ENCODE measurements around the gene LRFN2. TPM values are rescaled to one million over a fixed set of nuclear protein-coding genes. Genes with fewer than 3 reads are reported as not detected.

Gene LRFN2
- total and polyA plus RNA-seq, 2 experiments from 2014 or later = 0.33 to 0.54 TPM

DNA sequence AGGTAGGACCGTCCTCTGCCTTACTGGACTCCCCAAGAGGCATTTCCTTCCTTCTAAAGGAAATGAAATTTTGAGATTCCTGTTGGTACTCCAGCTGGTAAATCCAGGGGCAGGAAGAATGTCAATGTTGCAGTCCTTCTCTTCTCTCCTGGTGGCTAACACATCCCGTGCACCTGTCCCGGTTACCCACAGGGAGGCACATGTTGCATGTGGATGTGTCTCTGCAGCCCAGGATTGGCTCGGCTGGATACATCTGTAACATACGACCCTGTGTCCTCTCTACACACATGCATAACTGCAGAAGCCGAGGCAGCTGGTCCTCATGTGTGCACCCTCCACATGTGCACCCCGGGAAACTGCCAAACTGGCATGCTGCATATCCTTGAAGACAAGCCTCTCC is 1.3 kb upstream of the LRFN2 start:
- H3K9me2 ChIP-seq (replicated peaks; ENCODE audit: insufficient read depth) = no peaks in the 10 kb centered on the region
- H2AFZ ChIP-seq = no peak overlapping the region
- TF ChIP-seq EZH2phosphoT487 (IDR thresholded peaks at IDR 0.05; ENCODE audit: low read depth, severe bottlenecking, unreplicated experiment) (no peak), EZH2 (IDR thresholded peaks at IDR 0.05; ENCODE audit: borderline replicate concordance) (no peak)
- TF ChIP-seq, protein P1, sequence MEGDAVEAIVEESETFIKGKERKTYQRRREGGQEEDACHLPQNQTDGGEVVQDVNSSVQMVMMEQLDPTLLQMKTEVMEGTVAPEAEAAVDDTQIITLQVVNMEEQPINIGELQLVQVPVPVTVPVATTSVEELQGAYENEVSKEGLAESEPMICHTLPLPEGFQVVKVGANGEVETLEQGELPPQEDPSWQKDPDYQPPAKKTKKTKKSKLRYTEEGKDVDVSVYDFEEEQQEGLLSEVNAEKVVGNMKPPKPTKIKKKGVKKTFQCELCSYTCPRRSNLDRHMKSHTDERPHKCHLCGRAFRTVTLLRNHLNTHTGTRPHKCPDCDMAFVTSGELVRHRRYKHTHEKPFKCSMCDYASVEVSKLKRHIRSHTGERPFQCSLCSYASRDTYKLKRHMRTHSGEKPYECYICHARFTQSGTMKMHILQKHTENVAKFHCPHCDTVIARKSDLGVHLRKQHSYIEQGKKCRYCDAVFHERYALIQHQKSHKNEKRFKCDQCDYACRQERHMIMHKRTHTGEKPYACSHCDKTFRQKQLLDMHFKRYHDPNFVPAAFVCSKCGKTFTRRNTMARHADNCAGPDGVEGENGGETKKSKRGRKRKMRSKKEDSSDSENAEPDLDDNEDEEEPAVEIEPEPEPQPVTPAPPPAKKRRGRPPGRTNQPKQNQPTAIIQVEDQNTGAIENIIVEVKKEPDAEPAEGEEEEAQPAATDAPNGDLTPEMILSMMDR (IDR thresholded peaks at IDR 0.05; ENCODE audit: poor library complexity) = no peak
- H3K4me2 ChIP-seq = no peak overlapping the region
- H3K4me3 ChIP-seq = no peak overlapping the region
- H3K9me3 ChIP-seq (ENCODE audit: low read depth) = no peaks in the 10 kb centered on the region
- no peaks in the 10 kb centered on the region for H4K20me1 ChIP-seq (ENCODE audit: insufficient read depth, poor library complexity, severe bottlenecking)
- no peaks in the 10 kb centered on the region for H3K4me1 ChIP-seq (ENCODE audit: insufficient read depth)
- no peak for DNase-seq (ENCODE audit: low spot score)
- WGBS (ENCODE audit: low lambda C conversion rate, missing lambda C conversion rate) = 81% methylated on average over 7 of the region's 7 CpGs
- peaks cover 70% of the 10 kb centered on the region for H3K27me3 ChIP-seq
- no peaks in the 10 kb centered on the region for H3K36me3 ChIP-seq (replicated peaks; ENCODE audit: insufficient read depth, low read depth)
- no peak overlapping the region for H3K27ac ChIP-seq
- no peaks in the 10 kb centered on the region for H3K79me2 ChIP-seq

DNA sequence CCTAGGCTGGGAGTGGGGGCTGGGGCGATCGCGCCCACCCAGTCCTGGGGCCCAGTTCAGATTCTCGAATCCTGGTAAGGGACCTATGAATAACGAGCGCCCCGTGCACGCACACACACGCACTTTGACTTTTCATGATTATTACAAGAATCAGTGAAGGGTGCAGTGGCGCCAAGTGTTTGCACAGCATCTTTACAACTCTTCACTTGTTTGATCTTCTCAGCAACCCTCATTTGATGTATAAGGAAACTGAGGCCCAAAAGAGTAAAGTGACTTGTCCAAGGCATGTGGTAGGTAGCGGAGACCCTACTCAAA is 863 bp upstream of the LRFN2 start:
- no peak overlapping the region for H3K27ac ChIP-seq
- no peak for TF ChIP-seq EZH2 (IDR thresholded peaks at IDR 0.05; ENCODE audit: borderline replicate concordance)
- no peak for TF ChIP-seq EZH2phosphoT487 (IDR thresholded peaks at IDR 0.05; ENCODE audit: low read depth, severe bottlenecking, unreplicated experiment)
- TF ChIP-seq, protein P1 (IDR thresholded peaks at IDR 0.05; ENCODE audit: poor library complexity) = peak; percentile 53
- H3K9me3 ChIP-seq (ENCODE audit: low read depth) = no peaks in the 10 kb centered on the region
- H3K9me2 ChIP-seq (replicated peaks; ENCODE audit: insufficient read depth) = no peaks in the 10 kb centered on the region
- H3K27me3 ChIP-seq = peaks cover 65% of the 10 kb centered on the region
- H4K20me1 ChIP-seq (ENCODE audit: insufficient read depth, poor library complexity, severe bottlenecking) = no peaks in the 10 kb centered on the region
- peak overlapping the region; percentile 100 for H3K4me2 ChIP-seq
- no peaks in the 10 kb centered on the region for H3K4me1 ChIP-seq (ENCODE audit: insufficient read depth)
- WGBS (ENCODE audit: low lambda C conversion rate, missing lambda C conversion rate) = 27% methylated on average over 11 of the region's 11 CpGs
- no peak for DNase-seq (ENCODE audit: low spot score)
- H3K36me3 ChIP-seq (replicated peaks; ENCODE audit: insufficient read depth, low read depth) = no peaks in the 10 kb centered on the region
- no peak overlapping the region for H3K4me3 ChIP-seq
- H2AFZ ChIP-seq = no peak overlapping the region
- no peaks in the 10 kb centered on the region for H3K79me2 ChIP-seq

DNA sequence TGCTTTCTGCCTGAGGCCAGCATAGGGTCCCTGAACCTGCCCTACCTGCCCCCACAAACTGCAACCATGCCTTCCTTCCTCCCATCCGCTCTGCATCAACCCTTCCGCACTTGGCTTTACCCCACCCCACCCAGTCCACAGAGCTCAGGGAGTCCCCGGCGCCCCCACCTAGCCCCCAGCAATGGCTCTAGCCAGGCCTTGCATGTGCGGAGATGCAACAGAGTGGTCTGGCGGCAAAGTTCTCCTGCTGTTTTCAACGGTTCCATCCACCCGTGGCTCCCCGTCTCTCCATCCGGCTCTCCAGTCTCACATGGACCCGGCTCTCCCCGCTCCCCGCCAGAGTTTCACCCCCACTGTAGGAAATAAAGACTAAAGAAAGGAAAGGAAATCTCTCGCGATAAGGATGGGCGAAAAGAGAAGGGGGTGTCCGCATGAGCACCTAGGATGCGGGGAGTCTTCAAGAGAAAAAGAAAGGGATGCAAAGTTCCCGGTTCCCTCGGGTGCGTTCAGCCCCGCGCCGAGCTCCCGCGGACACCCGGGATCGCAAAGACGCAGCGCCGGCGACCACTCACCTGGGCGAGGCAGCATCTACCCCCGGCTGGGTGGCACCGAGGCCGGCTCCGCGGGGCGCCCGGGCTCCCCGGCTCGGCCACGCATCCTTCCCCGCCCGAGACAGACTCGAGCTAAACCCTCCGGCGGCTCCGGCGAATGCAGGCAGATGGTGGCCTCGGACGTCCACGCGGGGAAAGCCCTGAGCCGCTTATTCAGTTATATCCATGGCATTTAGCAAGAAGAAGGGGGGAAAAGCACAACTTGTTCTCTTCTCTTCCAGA is 579 bp downstream of the LRFN2 start:
- Histone ChIP-seq H3K79me2 (no peaks in the 10 kb centered on the region), H3K36me3 (replicated peaks; ENCODE audit: insufficient read depth, low read depth) (no peaks in the 10 kb centered on the region), H3K9me2 (replicated peaks; ENCODE audit: insufficient read depth) (no peaks in the 10 kb centered on the region), H2AFZ (no peak overlapping the region), H3K4me2 (peak overlapping the region; percentile 100), H3K4me1 (ENCODE audit: insufficient read depth) (no peaks in the 10 kb centered on the region), H3K27me3 (peaks cover 52% of the 10 kb centered on the region), H4K20me1 (ENCODE audit: insufficient read depth, poor library complexity, severe bottlenecking) (no peaks in the 10 kb centered on the region), H3K4me3 (peak overlapping the region; percentile 88), H3K9me3 (ENCODE audit: low read depth) (no peaks in the 10 kb centered on the region), H3K27ac (no peak overlapping the region)
- TF ChIP-seq, protein P1 (IDR thresholded peaks at IDR 0.05; ENCODE audit: poor library complexity) = no peak
- TF ChIP-seq EZH2phosphoT487 (IDR thresholded peaks at IDR 0.05; ENCODE audit: low read depth, severe bottlenecking, unreplicated experiment) = no peak
- no peak for DNase-seq (ENCODE audit: low spot score)
- 7% methylated on average over 55 of the region's 55 CpGs for WGBS (ENCODE audit: low lambda C conversion rate, missing lambda C conversion rate)

Data from hepatocyte (in vitro differentiated cells).